SU-DHL-6 (cell line): ENCODE results near the gene GDPGP1.
"Not testable (repeated sequence)": the region's sequence is repeated elsewhere in the genome, so short reads cannot be mapped to it uniquely, and the experiment has no call there.

Source experiments
- H2AFZ ChIP-seq: fragments of 200-600 bp; sonication (generic); 2 replicates; pipeline ENCODE4 v1.6.1; 2014; ENCODE audit warnings: low read depth, mild to moderate bottlenecking, moderate library complexity, mixed read lengths, antibody characterized with exemption, low read length; ENCODE audit not compliant: severe bottlenecking
- H3F3A ChIP-seq: fragments of 200-600 bp; shearing (Covaris generic); 2 replicates; pipeline ENCODE4 v1.6.0; 2016; ENCODE audit warnings: antibody characterized with exemption, mild to moderate bottlenecking; ENCODE audit not compliant: insufficient read depth
- H3K27ac ChIP-seq: fragments of 200-600 bp; sonication (generic); 2 replicates; pipeline ENCODE4 v1.5.1; 2016; ENCODE audit warnings: low read depth, mild to moderate bottlenecking, low read length, moderate library complexity, mixed read lengths
- H3K27me3 ChIP-seq: fragments of 200-600 bp; sonication (generic), shearing (Covaris generic); 2 replicates; pipeline ENCODE4 v1.6.0; 2014; ENCODE audit warnings: mild to moderate bottlenecking, low read length
- H3K36me3 ChIP-seq: fragments of 200-600 bp; sonication (generic); 2 replicates; pipeline ENCODE4 v1.6.1; 2014; ENCODE audit warnings: mild to moderate bottlenecking, low read length, mixed read lengths
- H3K4me2 ChIP-seq: fragments of 300-600, 200-600 bp; shearing (Covaris generic), sonication (generic); 2 replicates; pipeline ENCODE4 v1.6.0; 2014; ENCODE audit warnings: low read length, low read depth, mild to moderate bottlenecking; ENCODE audit not compliant: poor library complexity, severe bottlenecking
- H3K4me3 ChIP-seq: fragments of 200-600 bp; sonication (generic); 2 replicates; pipeline ENCODE4 v1.5.1; 2014; ENCODE audit warnings: antibody characterized with exemption, low read length, mild to moderate bottlenecking, mixed read lengths; ENCODE audit not compliant: insufficient read depth, poor library complexity, severe bottlenecking
- H3K79me2 ChIP-seq: fragments of 200-600 bp; sonication (generic); 2 replicates; pipeline ENCODE4 v1.6.1; 2014; ENCODE audit warnings: mild to moderate bottlenecking, low read length, moderate library complexity; ENCODE audit not compliant: insufficient read depth
- H3K9ac ChIP-seq: fragments of 200-600 bp; sonication (generic); 2 replicates; pipeline ENCODE4 v1.7.0; 2014; ENCODE audit warnings: mild to moderate bottlenecking, low read length
- H3K9me2 ChIP-seq: fragments of 200-600 bp; sonication (generic); replicated peaks from 2 replicates; pipeline ENCODE4 v1.6.1; 2014; ENCODE audit warnings: low read length; ENCODE audit not compliant: insufficient read depth
- H3K9me3 ChIP-seq: fragments of 200-600 bp; sonication (generic); 2 replicates; pipeline ENCODE4 v1.6.1; 2014; ENCODE audit warnings: low read length, mixed read lengths; ENCODE audit not compliant: insufficient read depth
- H4K20me1 ChIP-seq: fragments of 200-600 bp; sonication (generic); 2 replicates; pipeline ENCODE4 v1.6.1; 2014; ENCODE audit warnings: low read depth, mild to moderate bottlenecking, antibody characterized with exemption, low read length, moderate library complexity, mixed read lengths
- CTCF ChIP-seq: fragments of 200-600 bp; sonication (generic); IDR thresholded peaks from one replicate; pipeline ENCODE4 v1.5.1; 2017; ENCODE audit warnings: antibody characterized with exemption, mild to moderate bottlenecking, low read length, moderate library complexity; ENCODE audit not compliant: insufficient read depth, poor library complexity, severe bottlenecking
- EZH2phosphoT487 ChIP-seq: fragments of 200-600 bp; sonication (generic), shearing (Covaris generic); conservative IDR thresholded peaks from 2 replicates; pipeline ENCODE4 v1.6.1; 2018; ENCODE audit warnings: mild to moderate bottlenecking, antibody characterized with exemption, low read length, moderate library complexity, mixed read lengths

Gene GDPGP1

GRCh38 chr15:90271459-90272166, 37.6 kb downstream of the GDPGP1 start:
- Histone ChIP-seq H3F3A (0 out of 2 replicates have a peak, but pooled peaks cover 3% of the 10 kb centered on the region), H3K4me2 (no peak overlapping the region), H3K9me2 (no peaks in the 10 kb centered on the region), H3K36me3 (peaks cover 28% of the 10 kb centered on the region), H3K27me3 (no peaks in the 10 kb centered on the region), H4K20me1 (peaks cover 8% of the 10 kb centered on the region; the same call in 1 of the 2 replicates), H2AFZ (no peak overlapping the region), H3K79me2 (peaks cover 45% of the 10 kb centered on the region), H3K9me3 (no peaks in the 10 kb centered on the region), H3K27ac (no peak overlapping the region), H3K4me3 (no peak overlapping the region), H3K9ac (no peak overlapping the region)
- TF ChIP-seq EZH2phosphoT487, result no peak

DNA sequence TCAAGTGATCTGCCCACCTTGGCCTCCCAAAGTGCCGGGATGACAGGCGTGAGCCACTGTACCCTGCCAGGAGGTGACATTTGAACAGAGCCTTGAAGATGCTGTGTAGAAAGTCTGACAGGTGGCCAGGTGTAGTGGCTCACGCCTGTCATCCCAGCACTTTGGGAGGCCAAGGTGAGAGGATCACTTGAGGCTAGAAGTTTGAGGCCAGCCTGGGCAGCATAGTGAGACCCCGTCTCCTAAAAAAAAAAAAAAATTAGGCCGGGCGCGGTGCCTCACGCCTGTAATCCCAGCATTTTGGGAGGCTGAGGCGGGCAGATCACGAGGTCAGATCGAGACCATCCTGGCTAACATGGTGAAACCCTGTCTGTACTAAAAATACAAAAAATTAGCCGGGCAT, 44.5 kb downstream of the GDPGP1 start:
- not testable (repeated sequence) for H3K27me3 ChIP-seq, H2AFZ ChIP-seq, H3K4me2 ChIP-seq, H3K27ac ChIP-seq, H3K79me2 ChIP-seq, H3F3A ChIP-seq, H4K20me1 ChIP-seq, H3K4me3 ChIP-seq, H3K9me3 ChIP-seq, H3K9me2 ChIP-seq, H3K9ac ChIP-seq, H3K36me3 ChIP-seq

DNA sequence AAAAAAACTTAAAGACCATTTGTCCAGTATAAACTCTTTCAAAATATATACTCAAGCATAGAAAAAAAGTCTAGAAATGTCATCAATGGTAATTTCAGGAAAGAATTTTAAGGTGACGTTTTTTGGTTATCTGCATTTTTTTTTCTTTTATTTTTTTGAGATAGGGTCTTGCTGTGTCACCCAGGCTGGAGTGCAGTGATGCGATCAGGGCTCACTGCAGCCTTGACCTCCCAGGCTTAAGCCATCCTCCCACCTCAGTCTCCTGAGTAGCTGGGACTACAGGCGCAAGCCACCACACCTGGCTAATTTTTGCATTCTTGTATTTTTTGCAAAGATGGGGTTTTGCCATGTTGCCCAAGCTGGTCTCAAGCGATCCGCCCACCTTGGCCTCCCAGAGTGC, 46.7 kb downstream of the GDPGP1 start:
- not testable (repeated sequence) for H3K4me3 ChIP-seq, H3K27me3 ChIP-seq, H2AFZ ChIP-seq, H3K4me2 ChIP-seq, H3K27ac ChIP-seq, H3F3A ChIP-seq, H4K20me1 ChIP-seq, H3K9ac ChIP-seq, H3K36me3 ChIP-seq, H3K9me3 ChIP-seq, H3K79me2 ChIP-seq, H3K9me2 ChIP-seq

DNA sequence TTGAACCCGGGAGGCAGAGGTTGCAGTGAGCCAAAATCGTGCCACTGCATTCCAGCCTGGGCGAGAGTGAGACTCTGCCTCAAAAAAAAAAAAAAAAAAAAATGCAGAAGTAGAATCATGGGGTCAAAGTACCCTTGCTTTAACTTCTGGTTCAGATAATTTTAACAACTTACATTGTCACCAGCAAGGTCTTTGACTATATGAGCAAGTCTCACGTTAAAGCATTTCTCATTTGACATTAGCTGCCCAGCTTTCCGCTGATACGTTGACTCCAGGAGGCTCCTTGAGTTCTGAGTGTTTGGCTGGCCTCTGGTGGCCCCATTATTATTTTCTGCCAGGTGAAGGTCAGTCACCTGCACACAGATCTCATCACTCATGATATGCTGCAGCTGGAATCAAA, 47.6 kb downstream of the GDPGP1 start:
- H3F3A ChIP-seq, H3K9ac ChIP-seq, H3K79me2 ChIP-seq, H3K27me3 ChIP-seq, H4K20me1 ChIP-seq, H3K4me2 ChIP-seq, H3K9me2 ChIP-seq, H3K36me3 ChIP-seq, H3K27ac ChIP-seq, H3K4me3 ChIP-seq, H3K9me3 ChIP-seq, H2AFZ ChIP-seq: not testable (repeated sequence)

- Histone ChIP-seq H3K27ac (no peak overlapping the region), H3K79me2 (no peaks in the 10 kb centered on the region), H3K36me3 (no peaks in the 10 kb centered on the region), H2AFZ (no peak overlapping the region), H3K27me3 (no peaks in the 10 kb centered on the region), H3F3A (no peaks in the 10 kb centered on the region), H3K9me2 (no peaks in the 10 kb centered on the region), H4K20me1 (no peaks in the 10 kb centered on the region), H3K9ac (no peak overlapping the region), H3K4me3 (no peak overlapping the region), H3K4me2 (no peak overlapping the region), H3K9me3 (no peaks in the 10 kb centered on the region)
- TF ChIP-seq CTCF (peak; percentile 59), EZH2phosphoT487 (no peak)
These were observed 52.7 kb downstream of the GDPGP1 start for GRCh38 chr15:90286678-90287077.
